ENCODE measurements around the gene PRELP. TPM values are rescaled to one million over a fixed set of nuclear protein-coding genes. Genes with fewer than 3 reads are reported as not detected.

The PRELP gene
- total and polyA plus RNA-seq, 9 donors, result 40.9 to 185 (median 97.8) TPM

GRCh38 chr1:203525685-203526084, 50.1 kb downstream of the PRELP start:
- Histone ChIP-seq H3K4me1 (ENCODE audit: insufficient read depth) (peaks cover 12% of the 10 kb centered on the region), H3K36me3 (no peaks in the 10 kb centered on the region), H3K4me3 (no peak overlapping the region), H3K27me3 (no peaks in the 10 kb centered on the region), H3K27ac (no peak overlapping the region), H3K9me3 (no peaks in the 10 kb centered on the region)
- TF ChIP-seq EP300 (IDR thresholded peaks at IDR 0.05) (no peak), CTCF (IDR thresholded peaks at IDR 0.05) (no peak), POLR2A (IDR thresholded peaks at IDR 0.05) (no peak)
- DNase-seq, result no peak
- intact Hi-C loops (cut with DNase I), result no loop called here
- WGBS, 3 donors, result 82 to 90% (median 85%) methylated on average over 3 of the region's 3 CpGs

GRCh38 chr1:203526130-203526529, 50.5 kb downstream of the PRELP start:
- H3K27me3 ChIP-seq, result no peaks in the 10 kb centered on the region
- H3K36me3 ChIP-seq, result no peaks in the 10 kb centered on the region
- peaks cover 12% of the 10 kb centered on the region for H3K4me1 ChIP-seq (ENCODE audit: insufficient read depth)
- TF ChIP-seq CTCF (IDR thresholded peaks at IDR 0.05) (no peak), EP300 (IDR thresholded peaks at IDR 0.05) (no peak), POLR2A (IDR thresholded peaks at IDR 0.05) (no peak)
- 84 to 89% (median 89%) methylated on average over 5 of the region's 5 CpGs for WGBS, 3 donors
- DNase-seq, result no peak
- H3K9me3 ChIP-seq, result no peaks in the 10 kb centered on the region
- no peak overlapping the region for H3K4me3 ChIP-seq
- intact Hi-C loops (cut with DNase I), result no loop called here
- H3K27ac ChIP-seq, result no peak overlapping the region

- DNase-seq, result no peak
- intact Hi-C loops (cut with DNase I), result no loop called here
- Histone ChIP-seq H3K4me1 (ENCODE audit: insufficient read depth) (peaks cover 9% of the 10 kb centered on the region), H3K9me3 (no peaks in the 10 kb centered on the region), H3K36me3 (no peaks in the 10 kb centered on the region), H3K4me3 (no peak overlapping the region), H3K27me3 (no peaks in the 10 kb centered on the region), H3K27ac (no peak overlapping the region)
- TF ChIP-seq EP300 (IDR thresholded peaks at IDR 0.05), result no peak
- no peak for TF ChIP-seq POLR2A (IDR thresholded peaks at IDR 0.05)
- no peak for TF ChIP-seq CTCF (IDR thresholded peaks at IDR 0.05)
- 43 to 52% (median 48%) methylated on average over 6 of the region's 6 CpGs for WGBS, 3 donors
These were observed 51.0 kb downstream of the PRELP start for GRCh38 chr1:203526572-203526971.

- Histone ChIP-seq H3K9me3 (no peaks in the 10 kb centered on the region), H3K36me3 (no peaks in the 10 kb centered on the region), H3K27me3 (no peaks in the 10 kb centered on the region), H3K27ac (no peak overlapping the region), H3K4me3 (no peak overlapping the region), H3K4me1 (ENCODE audit: insufficient read depth) (peaks cover 6% of the 10 kb centered on the region)
- intact Hi-C loops (cut with DNase I), result no loop called here
- no peak for DNase-seq
- no peak for TF ChIP-seq EP300 (IDR thresholded peaks at IDR 0.05)
- no peak for TF ChIP-seq CTCF (IDR thresholded peaks at IDR 0.05)
- no peak for TF ChIP-seq POLR2A (IDR thresholded peaks at IDR 0.05)
These were observed 51.4 kb downstream of the PRELP start for GRCh38 chr1:203527013-203527412.

- H3K4me1 ChIP-seq (ENCODE audit: insufficient read depth), result peaks cover 2% of the 10 kb centered on the region
These were observed 52.5 kb downstream of the PRELP start for GRCh38 chr1:203528063-203528462.

More at GRCh38 chr1:203528063-203528462, 52.5 kb downstream of the PRELP start:
- TF ChIP-seq CTCF (IDR thresholded peaks at IDR 0.05) (no peak), EP300 (IDR thresholded peaks at IDR 0.05) (no peak), POLR2A (IDR thresholded peaks at IDR 0.05) (no peak)
- H3K9me3 ChIP-seq, result no peaks in the 10 kb centered on the region
- H3K4me3 ChIP-seq, result no peak overlapping the region
- H3K36me3 ChIP-seq, result no peaks in the 10 kb centered on the region
- intact Hi-C loops (cut with DNase I), result no loop called here
- H3K27me3 ChIP-seq, result no peaks in the 10 kb centered on the region
- no peak for DNase-seq
- 94 to 97% (median 97%) methylated on average over 3 of the region's 3 CpGs for WGBS, 3 donors
- no peak overlapping the region for H3K27ac ChIP-seq
